Endothelial cell of umbilical vein (primary cell): Measurements from ENCODE around the gene SRCIN1. TPM values are rescaled to one million over a fixed set of nuclear protein-coding genes. Genes with fewer than 3 reads are reported as not detected.
A peak's percentile ranks its signal among the peaks of the same experiment; 100 is the strongest.

Source experiments
- BruUV-seq: library from RNA; stranded (reverse); fragments of 400-500 nt; replicated peaks from 2 replicates; lab custom pipeline; 2021; lab: Mats Ljungman, UMichigan
- CTCF ChIA-PET: fragments of 300-600, 350-600 bp; sonication (Branson Sonifier 250); formaldehyde crosslinking; loops from one replicate; lab custom pipeline; 2021; ENCODE audit warnings: antibody characterized with exemption, inconsistent platforms; lab: Charles Lee
- POLR2A ChIA-PET: fragments of 300-600, 350-600 bp; sonication (Branson Sonifier 250); formaldehyde crosslinking; loops from one replicate; lab custom pipeline; 2021; ENCODE audit warnings: antibody characterized with exemption, inconsistent platforms; lab: Charles Lee
- DNase-seq: peaks from one replicate; pipeline ENCODE4 v3.0.0-alpha.2; 2011; ENCODE audit warnings: low read depth, low spot score
- FAIRE-seq: peaks from 2 replicates; lab custom pipeline; 2011; peaks lifted over from hg19 to GRCh38; lab: Jason Lieb, UNC
- H2AFZ ChIP-seq: 2 replicates; pipeline ENCODE4 v1.6.0; 2012; ENCODE audit warnings: low read depth, low read length, control low read depth, inconsistent platforms
- H3K27ac ChIP-seq: 2 replicates; pipeline ENCODE4 v1.5.1; 2011; ENCODE audit warnings: low read depth, mild to moderate bottlenecking, control low read depth, low read length, moderate library complexity; ENCODE audit not compliant: insufficient read depth
- H3K27me3 ChIP-seq, 2 experiments: 2 replicates each; pipeline versions ENCODE4 v1.6.0 to v1.6.1; 2011; ENCODE audit warnings: low read length in 2 of 2, mixed read lengths in 1 of 2; ENCODE audit not compliant: control insufficient read depth in 2 of 2, insufficient read depth in 2 of 2
- H3K36me3 ChIP-seq, 2 experiments: 2 replicates in 1 of 2; 3 replicates in 1 of 2; pipeline ENCODE4 v1.5.1; 2011; ENCODE audit warnings: low read length in 2 of 2, mild to moderate bottlenecking in 1 of 2, moderate library complexity in 1 of 2; ENCODE audit not compliant: control insufficient read depth in 2 of 2, insufficient read depth in 2 of 2; ENCODE audit errors: extremely low read depth in 1 of 2
- H3K4me1 ChIP-seq: 3 replicates; pipeline ENCODE4 v1.5.1; 2011; ENCODE audit warnings: mild to moderate bottlenecking, low read length; ENCODE audit not compliant: control insufficient read depth, insufficient read depth; ENCODE audit errors: extremely low read depth
- H3K4me2 ChIP-seq: 2 replicates; pipeline ENCODE4 v1.6.1; 2011; ENCODE audit warnings: low read length, control low read depth, mixed read lengths; ENCODE audit not compliant: insufficient read depth
- H3K4me3 ChIP-seq, 3 experiments: fragments of 200-600 bp in 1 of 3; sonication (generic), shearing (Covaris generic) in 1 of 3; replicated peaks in 1 of 3; 2 replicates each; pipeline ENCODE4 v1.5.1; 2011 to 2016; ENCODE audit warnings: control low read depth in 3 of 3, low read length in 3 of 3, mild to moderate bottlenecking in 2 of 3, inconsistent platforms in 1 of 3, low read depth in 1 of 3, moderate library complexity in 1 of 3; ENCODE audit not compliant: insufficient read depth in 1 of 3
- H3K79me2 ChIP-seq: 2 replicates; pipeline ENCODE4 v1.6.0; 2012; ENCODE audit warnings: low read length, inconsistent platforms; ENCODE audit not compliant: control insufficient read depth, insufficient read depth
- H3K9ac ChIP-seq: replicated peaks from 2 replicates; pipeline ENCODE3; 2011; ENCODE audit warnings: low read length, control low read depth; ENCODE audit not compliant: insufficient read depth; ENCODE audit errors: extremely low read depth
- H3K9me1 ChIP-seq: replicated peaks from 3 replicates; pipeline ENCODE4 v1.6.0; 2011; ENCODE audit warnings: mild to moderate bottlenecking, low read length; ENCODE audit not compliant: control insufficient read depth, insufficient read depth; ENCODE audit errors: extremely low read depth
- H3K9me3 ChIP-seq: replicated peaks from 2 replicates; pipeline ENCODE4 v1.5.1; 2012; ENCODE audit warnings: low read length, inconsistent platforms; ENCODE audit not compliant: control insufficient read depth, insufficient read depth
- H4K20me1 ChIP-seq: replicated peaks from 2 replicates; pipeline ENCODE3; 2011; ENCODE audit warnings: mild to moderate bottlenecking, low read length; ENCODE audit not compliant: control insufficient read depth, insufficient read depth; ENCODE audit errors: extremely low read depth
- CTCF ChIP-seq, 2 donors: IDR thresholded peaks; 1 replicate in 1 of 2; 2 replicates in 1 of 2; pipeline ENCODE4 v1.5.1; 2011; ENCODE audit warnings: low read length in 2 of 2, mild to moderate bottlenecking in 2 of 2, moderate library complexity in 2 of 2, control low read depth in 1 of 2, inconsistent platforms in 1 of 2, low read depth in 1 of 2; ENCODE audit not compliant: insufficient read depth in 1 of 2; ENCODE audit errors: extremely low read depth in 1 of 2
- EZH2 ChIP-seq: IDR thresholded peaks from 2 replicates; pipeline ENCODE4 v1.6.1; 2012; ENCODE audit warnings: borderline replicate concordance, low read depth, mild to moderate bottlenecking, moderate library complexity, low read length, inconsistent platforms; ENCODE audit not compliant: severe bottlenecking
- FOS ChIP-seq: IDR thresholded peaks from 2 replicates; pipeline ENCODE4 v1.6.1; 2011; ENCODE audit warnings: mild to moderate bottlenecking, low read length, moderate library complexity, borderline replicate concordance; ENCODE audit not compliant: insufficient read depth
- GATA2 ChIP-seq: IDR thresholded peaks from 2 replicates; pipeline ENCODE4 v1.7.0; 2011; ENCODE audit warnings: low read depth, mild to moderate bottlenecking, moderate library complexity, mixed read lengths, low read length; ENCODE audit not compliant: insufficient read length, insufficient read depth
- JUN ChIP-seq: IDR thresholded peaks from 2 replicates; pipeline ENCODE4 v1.6.1; 2011; ENCODE audit warnings: borderline replicate concordance, low read depth; ENCODE audit not compliant: insufficient read length, insufficient read depth
- MYC ChIP-seq: IDR thresholded peaks from one replicate; pipeline ENCODE4 v1.6.1; 2011; ENCODE audit warnings: mild to moderate bottlenecking, low read depth, low read length
- POLR2AphosphoS5 ChIP-seq: IDR thresholded peaks from 2 replicates; pipeline ENCODE4 v1.6.1; 2012; ENCODE audit warnings: low read depth, mild to moderate bottlenecking, control low read depth, low read length, moderate library complexity; ENCODE audit not compliant: insufficient read depth
- dilution Hi-C: fragments of 300-500 bp; cut with MboI; formaldehyde crosslinking; loops from one replicate; pipeline ENCODE4 v1.15.0; 2019; ENCODE audit warnings: low sequenced_read_pairs; ENCODE audit not compliant: extremely low pct_ligation_motif_present
- intact Hi-C: fragments of 100-400 bp; cut with micrococcal nuclease; formaldehyde crosslinking; loops from one replicate; pipeline ENCODE4 v1.10.0; 2022
- polyA plus RNA-seq, 4 experiments: library from polyadenylated mRNA; depleted of rRNA in 3 of 4; stranded (reverse) in 3 of 4; unstranded in 1 of 4; fragments of >200 nt; gene quantifications; 2 replicates each; pipeline versions ENCODE4 v1.2.1 to v1.2.3, GENCODE V29; 2011 to 2012; ENCODE audit warnings: missing spikeins in 1 of 4
- total RNA-seq: library from RNA; stranded (reverse); gene quantifications from 2 replicates; pipeline ENCODE4 v1.2.3, GENCODE V29; 2021

SRCIN1 gene
- total and polyA plus RNA-seq, 2 donors (not counting 3 experiments of a cell fraction or from before 2014, with no cell fraction given): 0.15 to 0.35 TPM

DNA sequence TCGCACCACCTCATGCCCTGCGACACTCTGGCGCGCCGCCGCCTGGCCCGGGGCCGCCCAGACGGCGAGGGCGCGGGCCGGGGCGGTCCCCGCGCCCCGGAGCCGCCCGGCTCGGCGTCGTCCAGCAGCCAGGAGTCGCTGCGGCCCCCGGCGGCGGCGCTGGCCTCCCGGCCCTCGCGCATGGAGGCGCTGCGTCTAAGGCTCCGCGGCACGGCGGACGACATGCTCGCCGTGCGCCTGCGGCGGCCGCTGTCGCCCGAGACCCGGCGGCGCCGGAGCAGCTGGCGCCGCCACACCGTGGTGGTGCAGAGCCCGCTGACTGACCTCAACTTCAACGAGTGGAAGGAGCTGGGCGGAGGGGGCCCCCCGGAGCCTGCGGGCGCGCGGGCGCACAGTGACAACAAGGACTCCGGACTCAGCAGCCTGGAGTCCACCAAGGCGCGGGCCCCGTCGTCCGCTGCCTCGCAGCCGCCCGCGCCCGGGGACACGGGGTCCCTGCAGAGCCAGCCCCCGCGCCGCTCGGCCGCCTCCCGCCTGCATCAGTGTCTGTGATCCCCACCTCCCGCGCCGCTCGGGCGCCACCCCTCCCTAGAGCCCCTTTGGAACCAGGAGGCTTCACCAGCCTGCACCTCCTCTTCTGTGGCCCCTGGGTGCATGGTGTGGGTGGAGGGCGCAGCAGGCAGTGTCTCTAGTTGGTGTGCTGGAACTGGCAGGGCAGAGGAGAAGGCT, 95.2 kb downstream of the SRCIN1 start:
- Histone ChIP-seq H3K27me3 (no peaks in the 10 kb centered on the region), H3K9me3 (no peaks in the 10 kb centered on the region), H3K36me3 (peaks cover 3 to 7% of the 10 kb centered on the region in 2 experiments), H3K27ac (no peak overlapping the region), H3K79me2 (no peaks in the 10 kb centered on the region), H3K4me1 (peaks cover 13% of the 10 kb centered on the region), H3K9me1 (no peaks in the 10 kb centered on the region), H3K4me2 (no peak overlapping the region), H3K4me3 (no peak overlapping the region), H3K9ac (no peak overlapping the region), H2AFZ (no peak overlapping the region), H4K20me1 (no peaks in the 10 kb centered on the region)
- no TSS peak for BruUV-seq
- CTCF ChIA-PET: interaction anchor here (1.2 to 5.9 kb wide), 9 partner anchors 27 to 161 kb away, joined by 4 to 61 read pairs (median 10); no protein-coding TSS in a partner anchor
- intact Hi-C loops: loop anchor here (1.0 to 5.0 kb wide), 2 partner anchors 77 to 157 kb away; no protein-coding TSS in a partner anchor
- FAIRE-seq: no peak
- POLR2A ChIA-PET: no interaction called here
- dilution Hi-C loops: no loop called here
- DNase-seq: no peak
- TF ChIP-seq JUN (no peak), MYC (no peak), POLR2AphosphoS5 (no peak), EZH2 (no peak), GATA2 (no peak), CTCF (IDR thresholded peaks at IDR 0.05; ENCODE audit: extremely low read depth in 1 of 2, insufficient read depth in 1 of 2, low read depth in 1 of 2, low read length in 2 of 2) (peak in 1 of 2 donors; percentile 6), FOS (no peak)
